ENCODE data around the gene POLA2.

DNA sequence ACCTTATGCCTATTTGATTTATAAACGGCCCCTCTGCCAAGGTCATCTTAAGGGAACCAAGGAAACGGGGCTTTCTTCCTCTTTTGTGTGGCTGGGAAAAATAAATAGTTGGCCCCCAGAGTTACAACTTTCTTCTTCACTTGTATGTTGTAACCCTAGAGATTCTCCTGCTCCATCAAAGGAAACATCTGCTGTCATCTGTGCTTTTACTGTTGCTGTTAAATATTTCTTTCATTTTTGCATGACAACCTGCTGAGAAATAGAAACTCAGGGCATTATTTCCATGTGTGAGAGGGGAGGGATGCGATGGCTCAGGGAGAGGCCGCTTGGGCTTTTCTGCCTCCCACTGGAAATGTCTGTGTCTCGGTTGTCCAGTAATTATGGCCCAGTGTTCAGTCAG is 31.1 kb downstream of the POLA2 start:
- TF ChIP-seq, protein P1, sequence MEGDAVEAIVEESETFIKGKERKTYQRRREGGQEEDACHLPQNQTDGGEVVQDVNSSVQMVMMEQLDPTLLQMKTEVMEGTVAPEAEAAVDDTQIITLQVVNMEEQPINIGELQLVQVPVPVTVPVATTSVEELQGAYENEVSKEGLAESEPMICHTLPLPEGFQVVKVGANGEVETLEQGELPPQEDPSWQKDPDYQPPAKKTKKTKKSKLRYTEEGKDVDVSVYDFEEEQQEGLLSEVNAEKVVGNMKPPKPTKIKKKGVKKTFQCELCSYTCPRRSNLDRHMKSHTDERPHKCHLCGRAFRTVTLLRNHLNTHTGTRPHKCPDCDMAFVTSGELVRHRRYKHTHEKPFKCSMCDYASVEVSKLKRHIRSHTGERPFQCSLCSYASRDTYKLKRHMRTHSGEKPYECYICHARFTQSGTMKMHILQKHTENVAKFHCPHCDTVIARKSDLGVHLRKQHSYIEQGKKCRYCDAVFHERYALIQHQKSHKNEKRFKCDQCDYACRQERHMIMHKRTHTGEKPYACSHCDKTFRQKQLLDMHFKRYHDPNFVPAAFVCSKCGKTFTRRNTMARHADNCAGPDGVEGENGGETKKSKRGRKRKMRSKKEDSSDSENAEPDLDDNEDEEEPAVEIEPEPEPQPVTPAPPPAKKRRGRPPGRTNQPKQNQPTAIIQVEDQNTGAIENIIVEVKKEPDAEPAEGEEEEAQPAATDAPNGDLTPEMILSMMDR (IDR thresholded peaks at IDR 0.05), result no peak
- TF ChIP-seq POLR2A (IDR thresholded peaks at IDR 0.05), result no peak

Data from heart left ventricle (tissue), 13 donors.